Psoas muscle (tissue), 8 donors: ENCODE measurements around the gene EEF2. TPM values are rescaled to one million over a fixed set of nuclear protein-coding genes. Genes with fewer than 3 reads are reported as not detected.

Experiments used
- ATAC-seq, 4 donors: fragments of 200-7000 bp; cut with Tn5 transposase; one replicate each; pipeline ENCODE4 v1.9.1; 2020; ENCODE audit warnings: moderate library complexity in 3 of 4, mild to moderate bottlenecking in 2 of 4
- DNase-seq, 2 donors: peaks; one replicate each; pipeline ENCODE4 v3.0.0-alpha.2; 2020
- H3K27ac ChIP-seq: fragments of 200-600 bp; one replicate; pipeline ENCODE4 v1.8.0; 2022
- H3K27me3 ChIP-seq, 3 donors: fragments of 200-600 bp in 1 of 3; one replicate each; pipeline versions ENCODE4 v1.6.1 to v1.8.0; 2013 to 2022; ENCODE audit warnings: low read length in 2 of 3, mild to moderate bottlenecking in 2 of 3, moderate library complexity in 1 of 3; ENCODE audit not compliant: insufficient read depth in 3 of 3
- H3K36me3 ChIP-seq, 2 donors: fragments of 200-600 bp in 1 of 2; one replicate each; pipeline versions ENCODE4 v1.6.1 to v1.8.0; 2013 to 2022; ENCODE audit warnings: low read depth in 1 of 2, mild to moderate bottlenecking in 1 of 2, moderate library complexity in 1 of 2; ENCODE audit not compliant: insufficient read depth in 1 of 2
- H3K4me1 ChIP-seq: fragments of 200-600 bp; one replicate; pipeline ENCODE4 v1.8.0; 2022
- H3K4me3 ChIP-seq: fragments of 200-600 bp; one replicate; pipeline ENCODE4 v1.8.0; 2022; ENCODE audit warnings: mild to moderate bottlenecking
- H3K9me3 ChIP-seq: fragments of 200-600 bp; one replicate; pipeline ENCODE4 v1.8.0; 2022
- CTCF ChIP-seq: fragments of 200-600 bp; IDR thresholded peaks from one replicate; pipeline ENCODE4 v1.8.0; 2022; ENCODE audit warnings: antibody characterized with exemption
- WGBS, 3 donors: extraction: QIAGEN DNeasy Blood & Tissue Kit; methylation state at CpG; one replicate each; pipeline versions ENCODE4 v1.1.6 to v1.1.7; 2013; 5-methylcytosine and 5-hydroxymethylcytosine counted together
- intact Hi-C, 2 donors: fragments of 100-400 bp; cut with DNase I; formaldehyde crosslinking; loops; one replicate each; pipeline versions ENCODE4 v1.11.0 to v1.14.2; 2022
- polyA plus RNA-seq, 3 donors: library from polyadenylated mRNA; stranded (reverse); fragments of 200-250 nt; gene quantifications; one replicate each; pipeline ENCODE4 v1.2.3, GENCODE V29; 2013
- total RNA-seq, 4 donors: library from RNA; stranded (reverse); fragmentation: NEBNext Ultra II Directional in 2 of 4; extraction: Animal tissue kit (Norgen Biotek cat#: 25700) in 2 of 4; gene quantifications; one replicate each; pipeline versions ENCODE4 v1.2.1 to v1.2.4, GENCODE V29; 2021 to 2023
- donor health status: healthy with polysubstance abuse.
- donor health status: DM: no; HTN: no; CAD: no; lungs with moderate emphysema.
- donor health status: Bipolar disorder and iron deficiency.
- donor health status: healthy.
- donor health status: DM: yes; HTN: yes; CAD: no.
- donor health status: DM: no; HTN: no; CAD: no.
- donor health status: DM: no; HTN: no; CAD: no.
- donor health status: DM: yes; HTN: yes; CAD: no.

Gene EEF2
- total and polyA plus RNA-seq, 7 donors: 1,416 to 3,628 (median 2,332) TPM

GRCh38 chr19:3995607-3996006 lies 10.3 kb upstream of the EEF2 start:
- WGBS, 3 donors: 76 to 86% (median 83%) methylated on average over 6 of the region's 6 CpGs
- DNase-seq (no peak), ATAC-seq (no peak)
- TF ChIP-seq CTCF: no peak
- intact Hi-C loops: no loop called here
- Histone ChIP-seq H3K27ac (no peak overlapping the region), H3K9me3 (no peaks in the 10 kb centered on the region), H3K36me3 (no peaks in the 10 kb centered on the region), H3K4me3 (no peak overlapping the region), H3K27me3 (no peaks in the 10 kb centered on the region), H3K4me1 (no peaks in the 10 kb centered on the region)

GRCh38 chr19:3990815-3991117 lies 5.5 kb upstream of the EEF2 start:
- WGBS, 3 donors: 81 to 87% (median 82%) methylated on average over 3 of the region's 3 CpGs
- no peak for ATAC-seq
- Histone ChIP-seq H3K27me3 (no peaks in the 10 kb centered on the region), H3K4me3 (no peak overlapping the region), H3K27ac (no peak overlapping the region), H3K36me3 (no peaks in the 10 kb centered on the region), H3K9me3 (no peaks in the 10 kb centered on the region), H3K4me1 (peaks cover 19% of the 10 kb centered on the region)
- no peak for TF ChIP-seq CTCF
- intact Hi-C loops: no loop called here
- no peak for DNase-seq

GRCh38 chr19:3987619-3988371 lies 2.5 kb upstream of the EEF2 start:
- intact Hi-C loops: loop anchor here (5.0 to 10.0 kb wide), 4 partner anchors 165 to 225 kb away; partner anchors contain the start of genes APBA3 (in 2 of the 2) and MRPL54 (in 2 of the 2)
- Histone ChIP-seq H3K4me1 (peaks cover 32% of the 10 kb centered on the region), H3K27me3 (no peaks in the 10 kb centered on the region), H3K9me3 (no peaks in the 10 kb centered on the region), H3K4me3 (peak overlapping the region; percentile 91), H3K27ac (peak overlapping the region; percentile 41), H3K36me3 (peaks cover 13 to 18% of the 10 kb centered on the region in 2 donors)
- peak; percentile 87 to 95 for DNase-seq
- TF ChIP-seq CTCF: peak; percentile 88
- 8 to 10% (median 8%) methylated on average over 28 to 30 of the region's 30 CpGs for WGBS, 3 donors
- ATAC-seq: peak in 3 of 4 donors; percentile 11 to 32 (median 16)

- Histone ChIP-seq H3K4me3 (peak overlapping the region; percentile 91), H3K27ac (peak overlapping the region; percentile 95), H3K27me3 (no peaks in the 10 kb centered on the region), H3K9me3 (no peaks in the 10 kb centered on the region), H3K4me1 (peaks cover 42% of the 10 kb centered on the region), H3K36me3 (peaks cover 21 to 32% of the 10 kb centered on the region in 2 donors)
- peak in 1 of 2 donors; percentile 27 for DNase-seq
- ATAC-seq: peak; percentile 24 to 63 (median 48)
- peak; percentile 62 for TF ChIP-seq CTCF
- intact Hi-C loops: loop anchor here (1.0 to 10.0 kb wide), 5 partner anchors 164 to 224 kb away; partner anchors contain the start of genes APBA3 (in 2 of the 2) and MRPL54 (in 2 of the 2)
- WGBS, 3 donors: 3 to 4% (median 4%) methylated on average over 21 of the region's 21 CpGs
These were observed 1.2 kb upstream of the EEF2 start for GRCh38 chr19:3986260-3987041.
